CD4-positive, alpha-beta T cell (primary cell): Measurements from ENCODE around the gene DYNLT1. TPM values are rescaled to one million over a fixed set of nuclear protein-coding genes. Genes with fewer than 3 reads are reported as not detected.

Experiments
- ATAC-seq: fragments of 200-7000 bp; cut with Tn5 transposase; one replicate; pipeline ENCODE4 v1.10.0; 2022; ENCODE audit warnings: mild to moderate bottlenecking; ENCODE audit not compliant: poor library complexity
- CTCF ChIA-PET: fragments of 350-600 bp; sonication (Branson Sonifier 250); formaldehyde crosslinking; loops from one replicate; lab custom pipeline; 2021; ENCODE audit warnings: antibody characterized with exemption, inconsistent platforms; lab: Charles Lee
- POLR2A ChIA-PET: fragments of 350-600 bp; sonication (Branson Sonifier 250); formaldehyde crosslinking; loops from one replicate; lab custom pipeline; 2021; ENCODE audit warnings: antibody characterized with exemption, inconsistent platforms; lab: Charles Lee
- DNase-seq, 14 experiments: peaks; one replicate each; pipeline ENCODE4 v3.0.0-alpha.2; 2013 to 2020; ENCODE audit warnings: mixed read lengths in 2 of 14
- H3K27ac ChIP-seq, 2 donors: one replicate each; pipeline versions ENCODE4 v1.5.1 to v1.7.0; 2013; ENCODE audit warnings: low read length in 2 of 2, low read depth in 1 of 2, mild to moderate bottlenecking in 1 of 2
- H3K27me3 ChIP-seq, 2 experiments: 1 replicate in 1 of 2; 2 replicates in 1 of 2; pipeline versions ENCODE4 v1.6.1 to v1.7.0; 2013; ENCODE audit warnings: low read length in 2 of 2, control low read depth in 1 of 2, mild to moderate bottlenecking in 1 of 2, moderate library complexity in 1 of 2; ENCODE audit not compliant: insufficient read depth in 2 of 2, control insufficient read depth in 1 of 2
- H3K36me3 ChIP-seq: one replicate; pipeline ENCODE4 v1.6.1; 2013; ENCODE audit warnings: low read length, control low read depth; ENCODE audit not compliant: insufficient read depth
- H3K4me1 ChIP-seq: one replicate; pipeline ENCODE4 v1.6.1; 2013; ENCODE audit warnings: low read length, control low read depth; ENCODE audit not compliant: insufficient read depth
- H3K4me3 ChIP-seq: one replicate; pipeline ENCODE4 v1.5.1; 2013; ENCODE audit warnings: mild to moderate bottlenecking, low read length, moderate library complexity
- H3K9me3 ChIP-seq, 2 experiments: 1 replicate in 1 of 2; 2 replicates in 1 of 2; pipeline versions ENCODE4 v1.6.1 to v1.7.0; 2013; ENCODE audit warnings: low read length in 2 of 2, mild to moderate bottlenecking in 2 of 2, control low read depth in 1 of 2, moderate library complexity in 1 of 2; ENCODE audit not compliant: control insufficient read depth in 1 of 2, insufficient read depth in 1 of 2
- H3K27ac Mint-ChIP-seq: one replicate; pipeline ENCODE4 v1.8.0; 2020; ENCODE audit warnings: mixed read lengths
- H3K27me3 Mint-ChIP-seq: one replicate; pipeline ENCODE4 v1.8.0; 2021; ENCODE audit warnings: mixed read lengths
- H3K36me3 Mint-ChIP-seq: one replicate; pipeline ENCODE4 v1.8.0; 2021; ENCODE audit warnings: low read depth, mixed read lengths
- H3K4me1 Mint-ChIP-seq: one replicate; pipeline ENCODE4 v1.8.0; 2021; ENCODE audit warnings: low read depth, mixed read lengths
- H3K4me3 Mint-ChIP-seq: one replicate; pipeline ENCODE4 v1.8.0; 2020; ENCODE audit warnings: mild to moderate bottlenecking, mixed read lengths
- H3K9me3 Mint-ChIP-seq: one replicate; pipeline ENCODE4 v1.8.0; 2020; ENCODE audit warnings: mixed read lengths
- CTCF ChIP-seq: fragments of 200-600 bp; IDR thresholded peaks from one replicate; pipeline ENCODE4 v1.8.0; 2022; ENCODE audit warnings: antibody characterized with exemption, mild to moderate bottlenecking
- intact Hi-C, 2 experiments: fragments of 100-400 bp; cut with DNase I in 1 of 2; cut with micrococcal nuclease in 1 of 2; formaldehyde crosslinking; loops; one replicate each; pipeline versions ENCODE4 v1.15.1 to v1.9.0; 2023 to 2025; cut with DNase I, micrococcal nuclease
- total RNA-seq, 174 experiments: library from RNA in 2 of 174; stranded (reverse) in 2 of 174; gene quantifications; one replicate each; pipeline ENCODE4 v1.2.3 and lab custom pipeline; 2021 to 2026

Gene DYNLT1
- total RNA-seq, 2 experiments from 2014 or later: 170 to 182 TPM

- intact Hi-C loops: loop anchor here (1.0 to 5.0 kb wide), 3 partner anchors 61 to 67 kb away; partner anchors contain the start of gene TMEM181 (in 1 of the 2)
- TF ChIP-seq CTCF: peak; percentile 30
Observed at GRCh38 chr6:158629367-158630221, 14.9 kb downstream of the DYNLT1 start.

GRCh38 chr6:158628542-158628941, 16.0 kb downstream of the DYNLT1 start:
- no peaks in the 10 kb centered on the region for H3K9me3 ChIP-seq
- Mint-ChIP-seq H3K27ac (no peak overlapping the region), H3K36me3 (peaks cover 85% of the 10 kb centered on the region), H3K4me1 (peaks cover 18% of the 10 kb centered on the region), H3K27me3 (no peaks in the 10 kb centered on the region), H3K9me3 (no peaks in the 10 kb centered on the region), H3K4me3 (no peak overlapping the region)
- no peaks in the 10 kb centered on the region for H3K27me3 ChIP-seq
- ATAC-seq (no peak), DNase-seq (no peak)
- H3K4me3 ChIP-seq: no peak overlapping the region
- POLR2A ChIA-PET: interaction anchor here (1.1 kb wide), 1 partner anchor 16 kb away, joined by 6 read pairs; the partner anchor contains the start of gene DYNLT1
- intact Hi-C loops: loop anchor here in 1 of 2 experiments (2.0 kb wide), 1 partner anchor 62 kb away; no protein-coding TSS in a partner anchor
- no peak overlapping the region for H3K27ac ChIP-seq
- CTCF ChIA-PET: interaction anchor here (1.2 to 5.5 kb wide), 2 partner anchors 22 to 62 kb away, joined by 3 to 21 read pairs; partner anchors contain the start of gene SYTL3
- peaks cover 11% of the 10 kb centered on the region for H3K4me1 ChIP-seq
- H3K36me3 ChIP-seq: peaks cover 85% of the 10 kb centered on the region
- no peak for TF ChIP-seq CTCF

More at GRCh38 chr6:158629367-158630221, 14.9 kb downstream of the DYNLT1 start:
- DNase-seq: peak in 10 of 14 experiments; percentile 26 to 69 (median 43)
- CTCF ChIA-PET: interaction anchor here (1.2 to 5.5 kb wide), 3 partner anchors 21 to 61 kb away, joined by 3 to 21 read pairs (median 5); partner anchors contain the start of gene SYTL3
- H3K36me3 Mint-ChIP-seq: peaks cover 83% of the 10 kb centered on the region
- no peaks in the 10 kb centered on the region for H3K9me3 Mint-ChIP-seq
- Histone ChIP-seq H3K4me3 (no peak overlapping the region), H3K9me3 (no peaks in the 10 kb centered on the region), H3K4me1 (peaks cover 11% of the 10 kb centered on the region), H3K36me3 (peaks cover 83% of the 10 kb centered on the region), H3K27me3 (no peaks in the 10 kb centered on the region), H3K27ac (no peak overlapping the region)
- peak; percentile 71 for ATAC-seq
- H3K4me3 Mint-ChIP-seq: no peak overlapping the region
- no peaks in the 10 kb centered on the region for H3K27me3 Mint-ChIP-seq
- POLR2A ChIA-PET: interaction anchor here (0.6 to 1.3 kb wide), 2 partner anchors 14 to 292 kb away, joined by 3 to 4 read pairs; partner anchors contain the start of gene DYNLT1
- H3K4me1 Mint-ChIP-seq: peaks cover 26% of the 10 kb centered on the region
- H3K27ac Mint-ChIP-seq: peak overlapping the region; percentile 79

- Mint-ChIP-seq H3K27me3 (no peaks in the 10 kb centered on the region), H3K27ac (peak overlapping the region; percentile 19), H3K9me3 (no peaks in the 10 kb centered on the region), H3K36me3 (peaks cover 85% of the 10 kb centered on the region), H3K4me3 (no peak overlapping the region), H3K4me1 (peaks cover 18% of the 10 kb centered on the region)
- no peak overlapping the region for H3K27ac ChIP-seq
- H3K36me3 ChIP-seq: peaks cover 85% of the 10 kb centered on the region
- H3K4me1 ChIP-seq: peaks cover 11% of the 10 kb centered on the region
- no peak for DNase-seq
- TF ChIP-seq CTCF: no peak
- CTCF ChIA-PET: interaction anchor here (1.3 to 5.5 kb wide), 2 partner anchors 33 to 63 kb away, joined by 3 to 21 read pairs; no protein-coding TSS in a partner anchor
- H3K4me3 ChIP-seq: no peak overlapping the region
- POLR2A ChIA-PET: interaction anchor here (1.1 kb wide), 1 partner anchor 16 kb away, joined by 6 read pairs; the partner anchor contains the start of gene DYNLT1
- no peaks in the 10 kb centered on the region for H3K27me3 ChIP-seq
- intact Hi-C loops: loop anchor here in 1 of 2 experiments (2.0 kb wide), 1 partner anchor 63 kb away; no protein-coding TSS in a partner anchor
- no peaks in the 10 kb centered on the region for H3K9me3 ChIP-seq
- no peak for ATAC-seq
Observed at GRCh38 chr6:158627940-158628211, 16.7 kb downstream of the DYNLT1 start.
